Measurements from ENCODE around the gene NADSYN1. TPM values are rescaled to one million over a fixed set of nuclear protein-coding genes. Genes with fewer than 3 reads are reported as not detected.

NADSYN1 gene
- total RNA-seq, 2 experiments from 2014 or later: 70.9 to 122 TPM

DNA sequence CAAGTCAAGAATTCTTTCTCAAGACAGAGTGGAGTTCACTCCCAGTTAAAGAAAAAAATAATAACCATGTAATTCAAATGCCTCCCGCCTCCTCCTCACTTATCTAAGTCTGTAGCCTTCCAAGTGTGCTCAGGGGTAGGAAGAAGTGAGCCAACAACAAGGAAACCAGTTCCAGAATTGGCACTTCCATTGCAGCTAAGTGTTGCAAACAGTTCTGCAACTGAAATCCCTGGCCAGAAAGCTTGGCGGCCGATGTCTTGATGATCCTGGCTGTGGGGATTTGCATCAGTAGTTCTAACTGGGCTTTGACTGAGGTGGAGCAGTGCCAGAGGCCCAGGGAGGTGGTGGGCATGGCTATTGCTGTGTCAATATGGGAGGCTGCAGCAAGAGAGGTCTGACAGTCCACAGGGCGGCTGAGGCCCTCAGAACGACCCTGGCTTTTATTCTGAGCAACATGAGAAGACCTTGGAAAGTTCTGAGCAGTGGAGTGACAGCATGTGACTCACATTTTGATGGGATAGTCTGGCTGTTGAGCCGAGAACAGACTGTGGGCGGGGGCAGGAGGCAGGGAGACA, 24.1 kb upstream of the NADSYN1 start:
- H3K79me2 ChIP-seq (ENCODE audit: insufficient read depth, low read depth, low read length): no peaks in the 10 kb centered on the region
- no peak for DNase-seq (ENCODE audit: low spot score)
- peaks cover 16% of the 10 kb centered on the region for H3K4me1 ChIP-seq (ENCODE audit: insufficient read depth, low read length, poor library complexity, severe bottlenecking)
- BruUV-seq (replicated peaks): no TSS peak
- intact Hi-C loops (cut with micrococcal nuclease; ENCODE audit: unreplicated experiment): loop anchor here (10.0 kb wide), 1 partner anchor 174 kb away; the partner anchor contains the start of gene SHANK2
- no peak overlapping the region for H3K27ac ChIP-seq (ENCODE audit: low read depth, low read length, poor library complexity, severe bottlenecking)
- no peak overlapping the region for H2AFZ ChIP-seq (ENCODE audit: low read length)
- CTCF ChIA-PET (ENCODE audit: unreplicated experiment): no interaction called here
- POLR2A ChIA-PET: interaction anchor here (1.2 kb wide), 1 partner anchor 20 kb away, joined by 3 read pairs; no protein-coding TSS in a partner anchor
- peaks cover 3% of the 10 kb centered on the region; the same call in 1 of the 2 replicates for H3K36me3 ChIP-seq (ENCODE audit: insufficient read depth, low read length)
- no peaks in the 10 kb centered on the region for H3K9me3 ChIP-seq (ENCODE audit: low read length)
- TF ChIP-seq EZH2phosphoT487 (IDR thresholded peaks at IDR 0.05; ENCODE audit: borderline replicate concordance, low read depth, low read length): no peak
- no peak for TF ChIP-seq CTCF (conservative IDR thresholded peaks at IDR 0.05; ENCODE audit: low read length)
- H4K20me1 ChIP-seq (ENCODE audit: insufficient read depth, low read length): no peaks in the 10 kb centered on the region
- H3K4me2 ChIP-seq (ENCODE audit: low read length): no peak overlapping the region
- no peaks in the 10 kb centered on the region for H3K9me2 ChIP-seq (ENCODE audit: insufficient read depth, low read length)
- H3K4me3 ChIP-seq (ENCODE audit: low read depth, low read length, poor library complexity, severe bottlenecking): no peak overlapping the region

- intact Hi-C loops (cut with micrococcal nuclease; ENCODE audit: unreplicated experiment): loop anchor here (10.0 kb wide), 1 partner anchor 175 kb away; the partner anchor contains the start of gene SHANK2
- Histone ChIP-seq H2AFZ (ENCODE audit: low read length) (no peak overlapping the region), H3K9me2 (ENCODE audit: insufficient read depth, low read length) (no peaks in the 10 kb centered on the region), H3K9me3 (ENCODE audit: low read length) (no peaks in the 10 kb centered on the region), H3K4me3 (ENCODE audit: low read depth, low read length, poor library complexity, severe bottlenecking) (no peak overlapping the region), H3K27ac (ENCODE audit: low read depth, low read length, poor library complexity, severe bottlenecking) (no peak overlapping the region), H3K4me1 (ENCODE audit: insufficient read depth, low read length, poor library complexity, severe bottlenecking) (peaks cover 16% of the 10 kb centered on the region), H3K4me2 (ENCODE audit: low read length) (no peak overlapping the region), H3K79me2 (ENCODE audit: insufficient read depth, low read depth, low read length) (no peaks in the 10 kb centered on the region), H3K36me3 (ENCODE audit: insufficient read depth, low read length) (peaks cover 11% of the 10 kb centered on the region; the same call in 1 of the 2 replicates), H4K20me1 (ENCODE audit: insufficient read depth, low read length) (no peaks in the 10 kb centered on the region)
- no TSS peak for BruUV-seq (replicated peaks)
- ChIA-PET CTCF (ENCODE audit: unreplicated experiment) (no interaction called here), POLR2A (interaction anchor here (0.9 to 1.2 kb wide), 2 partner anchors 19 to 21 kb away, joined by 3 read pairs; no protein-coding TSS in a partner anchor)
- no peak for DNase-seq (ENCODE audit: low spot score)
- TF ChIP-seq EZH2phosphoT487 (IDR thresholded peaks at IDR 0.05; ENCODE audit: borderline replicate concordance, low read depth, low read length): no peak
- TF ChIP-seq CTCF (conservative IDR thresholded peaks at IDR 0.05; ENCODE audit: low read length): no peak
Measured at GRCh38 chr11:71429701-71430100, 23.3 kb upstream of the NADSYN1 start.

GRCh38 chr11:71430166-71430565, 22.8 kb upstream of the NADSYN1 start:
- Histone ChIP-seq H2AFZ (ENCODE audit: low read length) (no peak overlapping the region), H3K9me3 (ENCODE audit: low read length) (no peaks in the 10 kb centered on the region), H3K9me2 (ENCODE audit: insufficient read depth, low read length) (no peaks in the 10 kb centered on the region), H3K4me1 (ENCODE audit: insufficient read depth, low read length, poor library complexity, severe bottlenecking) (peaks cover 16% of the 10 kb centered on the region), H4K20me1 (ENCODE audit: insufficient read depth, low read length) (no peaks in the 10 kb centered on the region), H3K79me2 (ENCODE audit: insufficient read depth, low read depth, low read length) (no peaks in the 10 kb centered on the region), H3K27ac (ENCODE audit: low read depth, low read length, poor library complexity, severe bottlenecking) (no peak overlapping the region), H3K36me3 (ENCODE audit: insufficient read depth, low read length) (peaks cover 16% of the 10 kb centered on the region; the same call in 1 of the 2 replicates), H3K4me3 (ENCODE audit: low read depth, low read length, poor library complexity, severe bottlenecking) (no peak overlapping the region), H3K4me2 (ENCODE audit: low read length) (no peak overlapping the region)
- TF ChIP-seq EZH2phosphoT487 (IDR thresholded peaks at IDR 0.05; ENCODE audit: borderline replicate concordance, low read depth, low read length): no peak
- TF ChIP-seq CTCF (conservative IDR thresholded peaks at IDR 0.05; ENCODE audit: low read length): no peak
- no TSS peak for BruUV-seq (replicated peaks)
- intact Hi-C loops (cut with micrococcal nuclease; ENCODE audit: unreplicated experiment): no loop called here
- POLR2A ChIA-PET: interaction anchor here (0.9 to 1.2 kb wide), 2 partner anchors 19 to 20 kb away, joined by 3 read pairs; no protein-coding TSS in a partner anchor
- no peak for DNase-seq (ENCODE audit: low spot score)
- CTCF ChIA-PET (ENCODE audit: unreplicated experiment): no interaction called here
